ENCODE data around the gene TCF12.

The TCF12 gene

DNA sequence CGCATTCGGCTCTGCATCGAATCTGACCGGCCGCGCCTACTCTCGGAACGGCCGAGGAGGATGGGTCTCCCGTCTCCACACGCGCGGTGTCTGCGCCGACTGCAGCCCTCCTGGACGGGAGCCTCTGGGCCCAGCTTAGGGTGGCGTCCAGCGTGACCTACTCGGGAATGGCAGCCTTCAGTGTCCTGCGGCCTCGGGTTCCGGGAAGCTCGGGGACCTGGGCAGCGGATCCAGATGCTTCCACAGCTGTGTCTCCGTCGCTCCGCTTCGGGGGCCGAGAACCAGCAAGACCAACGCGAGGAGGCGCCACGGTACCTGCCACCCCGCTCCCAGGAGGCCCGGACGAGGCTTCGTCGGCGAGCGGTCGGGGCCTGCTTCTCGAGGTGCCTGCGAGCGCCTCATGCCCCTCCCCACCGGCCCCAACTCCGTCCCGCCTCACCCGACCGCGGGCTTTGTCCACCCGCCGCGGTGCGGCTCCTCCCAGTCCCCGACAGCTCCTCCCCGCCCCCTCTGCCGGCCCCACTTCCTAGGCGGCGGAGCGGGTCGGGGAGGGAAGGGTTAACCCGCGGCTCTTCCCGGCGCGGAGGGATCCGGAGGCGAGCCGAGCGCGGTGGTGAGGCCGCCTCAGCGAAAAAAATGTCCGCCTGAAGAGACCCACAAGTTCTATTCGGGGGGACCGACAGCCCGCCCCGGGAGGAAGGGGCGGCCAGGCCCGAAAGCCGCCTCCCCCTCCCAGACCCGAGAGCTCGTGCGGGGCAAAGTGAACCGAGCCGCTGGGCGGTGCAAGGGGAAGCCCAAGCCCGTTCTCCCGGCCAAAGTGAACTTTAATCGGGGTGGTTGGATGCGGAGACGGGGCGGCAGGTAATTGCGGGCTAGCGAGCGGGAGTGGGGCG lies at the start of gene TCF12:
TCF12 (plus strand) TSS at position 599 of the 893 bp plus-strand sequence. CDS start 1,270 bp downstream, outside the sequence.
- DNase-seq = peak; percentile 96

- DNase-seq = peak; percentile 59
Measured at GRCh38 chr15:56869573-56869972, 48.9 kb upstream of the TCF12 start.

GRCh38 chr15:56871185-56871584 lies 47.3 kb upstream of the TCF12 start:
- no peak for DNase-seq

DNA sequence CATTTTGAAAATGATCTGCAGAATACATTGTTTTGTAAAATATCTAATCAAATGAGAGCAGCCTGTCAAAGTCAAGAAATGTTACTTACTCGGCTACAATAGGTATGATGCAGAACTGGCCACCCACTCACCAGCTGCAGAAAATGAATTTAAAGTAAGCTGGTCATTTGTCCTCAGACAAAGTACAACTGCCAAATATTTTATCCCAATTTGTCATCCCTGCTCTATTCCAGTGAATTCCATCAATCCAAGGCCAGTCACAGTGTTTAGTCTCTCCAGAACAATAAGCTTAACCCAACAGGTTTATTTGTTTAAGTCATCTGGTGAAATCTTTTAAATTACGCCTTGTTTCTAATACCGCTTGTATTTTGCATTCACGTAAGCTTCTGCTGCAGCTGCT lies 46.6 kb upstream of the TCF12 start:
- no peak for DNase-seq

- peak; percentile 90 for DNase-seq
Measured at GRCh38 chr15:56877255-56877970, 41.0 kb upstream of the TCF12 start.

DNA sequence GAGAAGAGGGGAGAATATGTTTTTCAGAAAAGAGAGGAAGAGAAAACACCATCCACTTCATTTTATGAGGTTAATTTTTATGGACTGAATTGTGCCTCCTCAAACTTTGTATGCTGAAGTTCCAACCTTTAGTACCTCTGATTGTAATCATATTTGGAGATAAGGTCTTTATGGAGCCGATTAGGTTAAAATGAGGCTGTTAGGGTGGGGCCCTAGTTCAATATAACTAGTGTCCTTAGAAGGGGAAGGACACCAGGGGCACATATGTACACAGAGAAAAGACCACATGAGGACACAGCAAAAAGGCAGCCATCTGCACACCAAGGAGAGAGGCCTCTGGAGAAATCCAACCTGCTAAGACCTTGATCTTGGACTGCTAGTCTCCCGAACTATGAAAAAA lies 38.9 kb upstream of the TCF12 start:
- DNase-seq = no peak

GRCh38 chr15:56883088-56883487 lies 35.4 kb upstream of the TCF12 start:
- DNase-seq = no peak

- peak; percentile 10 for DNase-seq
Measured at GRCh38 chr15:56886363-56886931, 32.0 kb upstream of the TCF12 start.

DNA sequence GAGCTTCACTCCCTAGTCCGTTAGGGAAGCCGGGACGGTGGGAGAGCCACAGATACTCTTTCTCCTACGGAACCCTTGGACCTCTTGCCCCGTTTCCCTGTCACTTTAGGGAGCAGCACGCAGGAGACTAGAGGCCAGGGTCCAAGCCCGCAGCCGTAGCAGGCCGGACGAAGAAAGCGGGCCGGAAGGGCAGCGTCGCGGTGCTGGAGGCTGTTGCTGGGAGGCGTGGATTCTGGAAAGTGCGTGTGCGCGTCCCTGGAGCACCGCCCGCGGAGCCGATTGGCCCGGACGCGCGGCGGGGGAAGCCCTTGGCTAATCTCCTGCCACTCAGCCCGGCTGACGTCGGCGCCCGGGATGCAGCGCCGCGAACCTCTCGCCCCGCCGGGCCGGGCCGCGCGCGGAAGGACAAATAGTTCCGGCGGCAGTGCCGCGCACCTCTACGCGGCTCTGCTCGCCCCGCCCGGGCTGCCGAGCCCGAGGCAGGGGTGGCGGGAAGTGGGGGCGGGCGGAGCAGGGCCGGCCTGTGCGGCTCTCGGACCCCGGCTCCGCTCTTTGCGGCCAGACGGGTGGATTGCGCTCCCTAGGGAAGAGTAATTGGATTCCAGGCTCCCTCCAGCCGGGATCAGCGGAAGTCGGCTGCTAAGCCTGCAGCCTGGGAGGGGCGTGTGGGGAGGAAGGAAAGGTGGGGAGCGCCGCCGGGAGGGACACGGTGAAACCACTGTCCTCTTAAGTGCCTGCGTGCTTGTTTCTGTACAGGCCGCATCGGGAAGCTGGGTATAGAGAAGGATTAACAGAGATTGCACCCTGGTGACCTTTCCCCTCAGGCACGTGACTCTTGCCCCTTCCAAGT lies 31.3 kb upstream of the TCF12 start:
- peak; percentile 97 for DNase-seq

- DNase-seq = no peak
Measured at GRCh38 chr15:56887782-56888438, 30.5 kb upstream of the TCF12 start.

GRCh38 chr15:56890038-56890437 lies 28.4 kb upstream of the TCF12 start:
- no peak for DNase-seq

- DNase-seq = no peak
Measured at GRCh38 chr15:56891852-56892440, 26.5 kb upstream of the TCF12 start.

DNA sequence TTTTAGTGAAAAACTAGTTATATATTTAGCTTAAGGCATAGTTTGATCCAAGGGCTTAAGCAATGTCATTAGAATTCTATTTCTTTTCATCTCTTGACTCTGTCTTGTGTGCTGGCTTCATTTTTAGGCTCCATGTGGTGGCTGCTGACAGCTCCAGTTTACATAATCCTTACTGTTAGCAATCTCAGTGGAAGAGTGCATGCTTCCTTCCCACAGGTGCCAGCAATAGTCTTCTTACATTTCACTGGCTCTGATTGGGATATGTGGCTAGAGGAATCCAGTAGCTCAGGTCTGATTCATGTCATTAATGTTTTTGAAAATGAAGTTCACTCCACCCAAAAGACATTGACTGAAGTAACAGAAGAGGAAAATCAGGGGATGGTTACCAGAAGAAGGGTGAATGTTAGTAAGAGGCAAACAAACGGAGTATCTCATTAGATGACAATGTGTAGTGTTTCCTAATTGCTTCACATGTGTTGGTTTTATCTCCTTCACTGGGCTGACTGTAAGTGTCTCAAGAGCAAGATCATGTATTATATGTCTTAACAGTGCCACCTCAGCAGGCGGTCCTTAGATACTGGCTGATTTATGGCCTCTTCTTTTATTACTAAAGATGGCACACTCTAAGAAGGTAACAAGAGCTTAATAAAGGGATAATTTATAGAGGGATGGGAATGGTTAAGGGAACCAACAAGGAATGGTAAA lies 25.6 kb upstream of the TCF12 start:
- DNase-seq = no peak

DNA sequence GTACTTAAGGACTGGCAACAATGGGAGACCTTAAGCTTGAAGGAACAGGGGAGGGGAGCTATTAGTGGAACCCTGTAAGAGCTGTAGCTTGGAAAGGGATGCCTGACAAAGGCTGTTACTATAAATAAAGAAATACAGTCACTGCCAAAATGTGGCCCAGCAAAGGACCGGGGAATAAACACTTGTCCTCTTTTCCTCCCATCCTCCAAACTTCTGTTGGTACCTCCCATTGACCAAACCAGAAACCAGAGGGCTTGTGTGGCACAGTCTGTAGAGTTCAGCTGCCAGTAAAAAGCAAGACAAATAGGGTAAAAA lies 25.1 kb upstream of the TCF12 start:
- DNase-seq = no peak

- DNase-seq = no peak
Measured at GRCh38 chr15:56894601-56895000, 23.8 kb upstream of the TCF12 start.

GRCh38 chr15:56901931-56902330 lies 16.5 kb upstream of the TCF12 start:
- DNase-seq = no peak

DNA sequence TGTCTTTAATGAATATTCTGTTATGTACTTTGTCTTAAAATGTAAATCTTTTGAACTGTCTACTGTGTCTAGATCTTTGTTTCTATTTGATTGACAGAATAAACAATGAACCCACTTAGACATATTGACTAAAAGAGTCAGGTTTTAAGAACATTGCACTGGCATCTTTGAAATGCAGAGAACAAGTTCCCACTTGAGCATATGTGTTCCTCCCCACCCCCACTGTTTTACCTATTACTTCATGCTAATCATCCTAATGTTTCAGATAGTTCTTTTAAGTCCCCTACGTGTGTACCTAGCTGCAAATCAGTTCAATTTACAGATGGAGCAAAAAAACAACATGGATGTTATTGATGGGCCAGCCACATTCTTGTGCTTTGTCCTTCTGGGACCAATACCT lies 11.7 kb upstream of the TCF12 start:
- DNase-seq = no peak

- no peak for DNase-seq
Measured at GRCh38 chr15:56910801-56911200, 7.6 kb upstream of the TCF12 start.

DNA sequence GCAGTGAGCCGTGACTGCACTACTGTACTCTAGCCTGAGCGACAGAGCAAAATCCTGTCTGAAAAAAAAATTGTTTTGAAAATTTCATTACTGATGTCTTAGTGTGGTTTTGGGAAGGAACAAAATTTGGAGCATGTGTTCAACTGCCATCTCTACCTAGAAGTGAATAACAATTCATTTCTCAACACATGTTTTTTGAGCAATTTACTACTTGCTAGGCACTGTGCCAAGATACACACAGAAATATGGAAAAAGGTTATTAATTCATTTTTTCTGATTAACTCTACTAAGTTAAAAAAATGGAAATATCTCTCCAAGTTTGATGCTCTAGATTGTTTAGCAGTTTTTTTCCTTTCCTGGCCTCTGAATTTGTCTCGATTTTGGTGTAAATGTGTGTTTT lies 5.2 kb upstream of the TCF12 start:
- DNase-seq = no peak

- DNase-seq = no peak
Measured at GRCh38 chr15:56913670-56914069, 4.8 kb upstream of the TCF12 start.

GRCh38 chr15:56915888-56916287 lies 2.6 kb upstream of the TCF12 start:
- DNase-seq = no peak
